Smooth muscle cell (in vitro differentiated cells): ENCODE data around the gene SYPL2. TPM values are rescaled to one million over a fixed set of nuclear protein-coding genes. Genes with fewer than 3 reads are reported as not detected.

Experiments
- DNase-seq: peaks from one replicate; lab custom pipeline; 2025; ENCODE audit not compliant: unreplicated experiment; lab: John Stamatoyannopoulos, UW
- H2AFZ ChIP-seq: fragments of 200-600 bp; sonication (generic); 2 replicates; pipeline ENCODE4 v1.6.0; 2016; ENCODE audit warnings: antibody characterized with exemption, low read depth, mild to moderate bottlenecking
- H3F3A ChIP-seq: fragments of 200-600 bp; sonication (generic); 2 replicates; pipeline ENCODE4 v1.6.0; 2017; ENCODE audit warnings: antibody characterized with exemption, low read depth
- H3K27ac ChIP-seq: fragments of 200-600 bp; sonication (generic); 2 replicates; pipeline ENCODE4 v1.5.1; 2016; ENCODE audit warnings: low read depth, mild to moderate bottlenecking
- H3K27me3 ChIP-seq: fragments of 200-600 bp; sonication (generic); 2 replicates; pipeline ENCODE4 v1.6.1; 2016; ENCODE audit warnings: low read depth, mild to moderate bottlenecking
- H3K36me3 ChIP-seq: fragments of 200-600 bp; sonication (generic); 2 replicates; pipeline ENCODE4 v1.5.1; 2016; ENCODE audit warnings: low read depth
- H3K4me1 ChIP-seq: fragments of 200-600 bp; sonication (generic); 2 replicates; pipeline ENCODE4 v1.5.1; 2016; ENCODE audit warnings: low read depth
- H3K4me2 ChIP-seq: fragments of 200-600 bp; sonication (generic); 2 replicates; pipeline ENCODE4 v1.6.0; 2016; ENCODE audit warnings: mild to moderate bottlenecking
- H3K4me3 ChIP-seq: fragments of 200-600 bp; sonication (generic); 2 replicates; pipeline ENCODE4 v1.5.1; 2016; ENCODE audit warnings: mild to moderate bottlenecking
- H3K79me2 ChIP-seq: fragments of 200-600 bp; sonication (generic); 2 replicates; pipeline ENCODE4 v1.6.0; 2016; ENCODE audit warnings: low read depth, mild to moderate bottlenecking
- H3K9ac ChIP-seq: fragments of 200-600 bp; sonication (generic); 2 replicates; pipeline ENCODE4 v1.6.0; 2016; ENCODE audit warnings: low read depth
- H3K9me3 ChIP-seq: fragments of 200-600 bp; sonication (generic); replicated peaks from 2 replicates; pipeline ENCODE4 v1.5.1; 2016; ENCODE audit warnings: low read depth
- H4K20me1 ChIP-seq: fragments of 200-600 bp; sonication (generic); 2 replicates; pipeline ENCODE4 v1.6.0; 2016; ENCODE audit warnings: low read depth
- CTCF ChIP-seq: fragments of 200-600 bp; sonication (generic); IDR thresholded peaks from 2 replicates; pipeline ENCODE4 v1.5.1; 2017; ENCODE audit warnings: borderline replicate concordance, mild to moderate bottlenecking, antibody characterized with exemption; ENCODE audit not compliant: insufficient read depth, poor library complexity, severe bottlenecking
- WGBS: methylation state at CpG from one replicate; pipeline ENCODE4 v1.1.7; 2016; ENCODE audit warnings: low lambda C conversion rate; 5-methylcytosine and 5-hydroxymethylcytosine counted together
- polyA plus RNA-seq: library from polyadenylated mRNA; unstranded; fragments of >200 nt; fragmentation: Nextera tagmentation; extraction: Ambion mirVana; gene quantifications from 2 replicates; pipeline ENCODE4 v1.2.1, GENCODE V29; 2016
- total RNA-seq: library from RNA; depleted of rRNA; stranded (reverse); fragments of >200 nt; gene quantifications from 2 replicates; pipeline ENCODE4 v1.2.3, GENCODE V29; 2014

The SYPL2 gene
- total and polyA plus RNA-seq, 2 experiments from 2014 or later: not detected

GRCh38 chr1:109527098-109527811, 60.9 kb downstream of the SYPL2 start:
- no peaks in the 10 kb centered on the region for H3K36me3 ChIP-seq
- no peaks in the 10 kb centered on the region for H4K20me1 ChIP-seq
- H3K79me2 ChIP-seq: no peaks in the 10 kb centered on the region
- H3K9ac ChIP-seq: no peak overlapping the region
- DNase-seq: no peak
- H3F3A ChIP-seq: no peaks in the 10 kb centered on the region
- H3K9me3 ChIP-seq: no peaks in the 10 kb centered on the region
- 85% methylated on average over 14 of the region's 14 CpGs for WGBS
- H3K4me3 ChIP-seq: no peak overlapping the region
- no peak for TF ChIP-seq CTCF
- H3K27me3 ChIP-seq: peaks cover 7% of the 10 kb centered on the region
- no peak overlapping the region for H3K4me2 ChIP-seq
- no peak overlapping the region for H3K27ac ChIP-seq
- no peak overlapping the region for H2AFZ ChIP-seq
- no peaks in the 10 kb centered on the region for H3K4me1 ChIP-seq

- no peak for DNase-seq
- Histone ChIP-seq H3K27me3 (peaks cover 7% of the 10 kb centered on the region), H2AFZ (no peak overlapping the region), H3K79me2 (no peaks in the 10 kb centered on the region), H3F3A (no peaks in the 10 kb centered on the region), H3K4me3 (no peak overlapping the region), H4K20me1 (no peaks in the 10 kb centered on the region), H3K36me3 (no peaks in the 10 kb centered on the region), H3K4me1 (no peaks in the 10 kb centered on the region), H3K4me2 (no peak overlapping the region), H3K9ac (no peak overlapping the region), H3K9me3 (no peaks in the 10 kb centered on the region), H3K27ac (no peak overlapping the region)
- WGBS: 85% methylated on average over 9 of the region's 9 CpGs
- no peak for TF ChIP-seq CTCF
Measured at GRCh38 chr1:109527846-109528695, 61.7 kb downstream of the SYPL2 start.

- Histone ChIP-seq H3K27me3 (peaks cover 7% of the 10 kb centered on the region), H3K36me3 (no peaks in the 10 kb centered on the region), H3K79me2 (no peaks in the 10 kb centered on the region), H3F3A (no peaks in the 10 kb centered on the region), H3K4me2 (no peak overlapping the region), H3K4me1 (no peaks in the 10 kb centered on the region), H3K4me3 (no peak overlapping the region), H4K20me1 (no peaks in the 10 kb centered on the region), H3K9me3 (no peaks in the 10 kb centered on the region), H2AFZ (no peak overlapping the region), H3K27ac (no peak overlapping the region), H3K9ac (no peak overlapping the region)
- DNase-seq: no peak
- WGBS: 97% methylated on average over 3 of the region's 3 CpGs
- no peak for TF ChIP-seq CTCF
Measured at GRCh38 chr1:109528712-109529111, 62.4 kb downstream of the SYPL2 start.
